ENCODE measurements around the gene GFY.

- TF ChIP-seq CTCF (conservative IDR thresholded peaks at IDR 0.05; ENCODE audit: low read depth in 2 of 2) (no peak), EZH2phosphoT487 (IDR thresholded peaks at IDR 0.05; ENCODE audit: unreplicated experiment) (no peak), POLR2AphosphoS5 (IDR thresholded peaks at IDR 0.05; ENCODE audit: low read depth) (0 out of 2 replicates have a peak, but pooled peaks have one; percentile 16), CREB1 (CRISPR knock-in tag; IDR thresholded peaks at IDR 0.05; ENCODE audit: low read depth) (no peak)
Measured at GRCh38 chr19:49425922-49426592, 869 bp downstream of the GFY start.
